Sigmoid colon (tissue), 4 donors: ENCODE data around the gene GNAQ.

Source experiments
- EP300 ChIP-seq, 4 donors: sonication (generic); formaldehyde crosslinking; IDR thresholded peaks; one replicate each; pipeline ENCODE4 v1.6.1; 2017; ENCODE audit warnings: antibody characterized with exemption in 4 of 4
- POLR2A ChIP-seq, 2 donors: fragments of 450-650 bp; IDR thresholded peaks; one replicate each; pipeline ENCODE4 v1.6.1; 2016; ENCODE audit warnings: antibody characterized with exemption in 2 of 2, mild to moderate bottlenecking in 2 of 2, moderate library complexity in 2 of 2
- TF ChIP-seq, protein P1 (sequence below), 4 experiments: fragments of 450-650 bp in 3 of 4; fragments of 200-600 bp in 1 of 4; IDR thresholded peaks; one replicate each; pipeline ENCODE4 v1.5.1; 2016 to 2019; ENCODE audit warnings: antibody characterized with exemption in 4 of 4, mild to moderate bottlenecking in 3 of 4, moderate library complexity in 2 of 4

DNA sequence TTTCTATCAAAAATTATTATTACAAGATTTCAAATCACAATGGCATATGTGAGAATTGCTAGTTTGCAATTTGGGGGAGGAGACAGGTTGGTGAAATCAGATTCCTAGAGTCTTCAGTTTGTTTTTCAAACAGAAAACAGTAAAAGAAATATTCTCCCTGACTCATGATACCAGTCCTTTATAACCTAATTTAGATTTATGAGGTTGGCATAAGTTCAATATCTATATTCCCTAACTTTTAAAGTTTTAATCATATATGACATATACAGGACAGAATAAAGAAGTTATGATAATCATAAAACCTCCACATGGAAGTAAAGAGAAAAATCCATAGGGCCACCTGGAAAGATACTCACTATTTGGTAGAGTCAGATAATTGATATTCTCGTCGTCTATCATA lies 216.4 kb downstream of the GNAQ start:
- TF ChIP-seq, protein P1, sequence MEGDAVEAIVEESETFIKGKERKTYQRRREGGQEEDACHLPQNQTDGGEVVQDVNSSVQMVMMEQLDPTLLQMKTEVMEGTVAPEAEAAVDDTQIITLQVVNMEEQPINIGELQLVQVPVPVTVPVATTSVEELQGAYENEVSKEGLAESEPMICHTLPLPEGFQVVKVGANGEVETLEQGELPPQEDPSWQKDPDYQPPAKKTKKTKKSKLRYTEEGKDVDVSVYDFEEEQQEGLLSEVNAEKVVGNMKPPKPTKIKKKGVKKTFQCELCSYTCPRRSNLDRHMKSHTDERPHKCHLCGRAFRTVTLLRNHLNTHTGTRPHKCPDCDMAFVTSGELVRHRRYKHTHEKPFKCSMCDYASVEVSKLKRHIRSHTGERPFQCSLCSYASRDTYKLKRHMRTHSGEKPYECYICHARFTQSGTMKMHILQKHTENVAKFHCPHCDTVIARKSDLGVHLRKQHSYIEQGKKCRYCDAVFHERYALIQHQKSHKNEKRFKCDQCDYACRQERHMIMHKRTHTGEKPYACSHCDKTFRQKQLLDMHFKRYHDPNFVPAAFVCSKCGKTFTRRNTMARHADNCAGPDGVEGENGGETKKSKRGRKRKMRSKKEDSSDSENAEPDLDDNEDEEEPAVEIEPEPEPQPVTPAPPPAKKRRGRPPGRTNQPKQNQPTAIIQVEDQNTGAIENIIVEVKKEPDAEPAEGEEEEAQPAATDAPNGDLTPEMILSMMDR (IDR thresholded peaks at IDR 0.05) = no peak
- TF ChIP-seq POLR2A (IDR thresholded peaks at IDR 0.05) (no peak), EP300 (IDR thresholded peaks at IDR 0.05) (no peak)
